ENCODE data around the gene NDRG3. TPM values are rescaled to one million over a fixed set of nuclear protein-coding genes. Genes with fewer than 3 reads are reported as not detected.
"Not testable (repeated sequence)": the region's sequence is repeated elsewhere in the genome, so short reads cannot be mapped to it uniquely, and the experiment has no call there.

The NDRG3 gene
- total RNA-seq, 1 donor from 2014 or later: 21.3 TPM

DNA sequence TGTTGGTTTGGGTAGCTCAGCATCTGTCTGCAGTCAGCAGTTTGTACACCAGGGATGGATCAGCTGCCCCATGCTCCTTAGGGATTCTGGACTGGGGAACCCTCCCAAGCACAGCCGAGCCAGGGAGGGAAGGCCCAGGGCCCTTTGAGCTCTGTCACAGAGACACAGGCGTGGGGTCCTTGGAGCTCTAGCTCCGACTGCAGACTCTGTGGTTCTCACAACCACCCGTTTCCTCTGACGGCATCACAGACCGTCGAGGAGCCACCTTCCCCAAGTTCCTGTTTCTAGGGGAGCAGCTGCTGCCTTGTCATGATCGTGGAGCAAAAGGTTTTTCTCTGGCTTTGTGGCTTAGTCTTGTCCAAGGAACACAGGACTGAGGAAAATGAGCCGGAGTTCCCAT lies 99.9 kb downstream of the NDRG3 start, which contains the start of gene SLA2:
TSS of gene SLA2 (minus strand) at position 199 of the 400 bp plus-strand sequence. CDS start 4,861 bp downstream, outside the sequence.
- peaks cover 23% of the 10 kb centered on the region for H3K36me3 Mint-ChIP-seq (ENCODE audit: low read depth)
- H3K27ac Mint-ChIP-seq: peak within 1 kb of the TSS; percentile 99
- H3K4me3 Mint-ChIP-seq: peak within 1 kb of the TSS; percentile 98
- H3K9me3 Mint-ChIP-seq: no peaks in the 10 kb centered on the region
- peak; percentile 61 for DNase-seq (ENCODE audit: low spot score)
- intact Hi-C loops (cut with micrococcal nuclease): loop anchor here (2.0 to 10.0 kb wide), 5 partner anchors 33 to 309 kb away; partner anchors contain the start of gene SAMHD1
- peaks cover 48% of the 10 kb centered on the region for H3K4me1 Mint-ChIP-seq (ENCODE audit: low read depth)
- H3K27me3 Mint-ChIP-seq (ENCODE audit: insufficient read depth): no peaks in the 10 kb centered on the region

GRCh38 chr20:36645353-36645752 lies 100.5 kb downstream of the NDRG3 start:
- Mint-ChIP-seq H3K9me3 (no peaks in the 10 kb centered on the region), H3K4me1 (ENCODE audit: low read depth) (peaks cover 48% of the 10 kb centered on the region), H3K4me3 (peak overlapping the region; percentile 98), H3K27me3 (ENCODE audit: insufficient read depth) (no peaks in the 10 kb centered on the region), H3K36me3 (ENCODE audit: low read depth) (peaks cover 23% of the 10 kb centered on the region), H3K27ac (peak overlapping the region; percentile 99)
- no peak for DNase-seq (ENCODE audit: low spot score)
- intact Hi-C loops (cut with micrococcal nuclease): loop anchor here (2.0 to 10.0 kb wide), 5 partner anchors 33 to 309 kb away; partner anchors contain the start of gene SAMHD1

DNA sequence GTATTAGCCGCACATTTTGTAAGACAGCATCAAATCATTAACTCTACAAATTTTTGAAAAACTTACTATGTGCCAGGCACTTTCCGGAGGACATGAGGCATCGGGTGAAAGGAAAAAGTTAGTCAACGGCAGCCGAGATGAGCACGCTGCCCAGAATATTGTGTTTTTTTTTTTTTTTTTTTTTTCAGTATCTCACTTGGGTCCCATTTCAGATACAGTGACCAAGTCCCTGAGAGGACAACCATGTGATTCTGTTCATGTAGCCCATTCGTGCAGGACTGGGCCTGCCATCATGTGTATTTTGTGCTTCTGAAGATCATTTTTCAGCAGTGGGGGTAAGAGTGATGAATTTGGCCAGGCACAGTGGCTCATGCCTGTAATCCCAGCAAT lies 101.2 kb downstream of the NDRG3 start:
- Mint-ChIP-seq H3K4me1 (ENCODE audit: low read depth) (peaks cover 48% of the 10 kb centered on the region), H3K36me3 (ENCODE audit: low read depth) (peaks cover 27% of the 10 kb centered on the region), H3K27ac (peak overlapping the region; percentile 99), H3K9me3 (no peaks in the 10 kb centered on the region), H3K4me3 (peak overlapping the region; percentile 98), H3K27me3 (ENCODE audit: insufficient read depth) (no peaks in the 10 kb centered on the region)
- DNase-seq (ENCODE audit: low spot score): no peak
- intact Hi-C loops (cut with micrococcal nuclease): loop anchor here (1.0 to 10.0 kb wide), 10 partner anchors 14 to 310 kb away; partner anchors contain the start of genes RAB5IF and SAMHD1

DNA sequence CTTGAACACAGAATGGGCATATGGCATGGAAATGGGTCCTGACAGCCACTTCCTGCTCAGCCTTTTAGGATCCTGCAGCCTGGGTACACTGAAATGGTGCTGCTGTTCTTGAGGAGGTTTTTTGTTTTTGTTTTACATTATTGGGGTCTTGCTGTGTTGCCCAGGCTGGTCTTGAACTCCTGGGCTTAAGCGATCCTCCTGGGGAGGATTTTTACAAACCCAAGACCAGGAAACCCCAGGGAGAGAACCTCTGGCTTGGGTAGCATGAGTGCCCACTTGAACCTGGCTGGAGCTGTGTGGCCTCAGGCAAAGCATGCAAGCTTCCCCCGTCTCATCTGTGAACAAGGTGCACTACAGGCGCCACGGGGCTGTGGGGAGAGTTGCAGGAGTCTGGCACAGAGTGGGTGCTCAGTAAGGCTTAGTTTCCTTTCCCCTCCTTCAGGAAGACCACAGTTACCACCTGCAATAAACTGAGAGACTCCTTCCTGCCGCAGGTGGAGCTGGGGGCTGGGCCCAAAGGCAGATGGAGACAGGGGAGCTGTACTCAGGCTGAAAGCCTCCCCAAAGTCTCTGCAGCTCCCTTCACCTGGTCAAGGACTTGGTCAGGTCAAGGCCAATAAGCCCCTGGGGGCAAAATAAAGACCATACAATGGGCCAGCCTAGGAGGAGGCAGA lies 101.7 kb downstream of the NDRG3 start:
- Mint-ChIP-seq H3K9me3 (no peaks in the 10 kb centered on the region), H3K36me3 (ENCODE audit: low read depth) (peaks cover 28% of the 10 kb centered on the region), H3K4me1 (ENCODE audit: low read depth) (peaks cover 48% of the 10 kb centered on the region), H3K27ac (peak overlapping the region; percentile 99), H3K27me3 (ENCODE audit: insufficient read depth) (no peaks in the 10 kb centered on the region), H3K4me3 (peak overlapping the region; percentile 98)
- intact Hi-C loops (cut with micrococcal nuclease): loop anchor here (1.0 to 10.0 kb wide), 9 partner anchors 14 to 311 kb away; partner anchors contain the start of genes RAB5IF and SAMHD1
- peak; percentile 44 for DNase-seq (ENCODE audit: low spot score)

GRCh38 chr20:36642136-36642535 lies 103.8 kb downstream of the NDRG3 start:
- intact Hi-C loops (cut with micrococcal nuclease): loop anchor here (10.0 kb wide), 2 partner anchors 243 to 313 kb away; partner anchors contain the start of gene SAMHD1
- Mint-ChIP-seq H3K27ac (peak overlapping the region; percentile 64), H3K4me1 (ENCODE audit: low read depth) (peaks cover 45% of the 10 kb centered on the region), H3K9me3 (no peaks in the 10 kb centered on the region), H3K36me3 (ENCODE audit: low read depth) (peaks cover 38% of the 10 kb centered on the region), H3K27me3 (ENCODE audit: insufficient read depth) (no peaks in the 10 kb centered on the region), H3K4me3 (peak overlapping the region; percentile 47)
- no peak for DNase-seq (ENCODE audit: low spot score)

- Mint-ChIP-seq H3K27ac (peak overlapping the region; percentile 27), H3K9me3 (no peaks in the 10 kb centered on the region), H3K27me3 (ENCODE audit: insufficient read depth) (no peaks in the 10 kb centered on the region), H3K36me3 (ENCODE audit: low read depth) (peaks cover 40% of the 10 kb centered on the region), H3K4me3 (no peak overlapping the region), H3K4me1 (ENCODE audit: low read depth) (peaks cover 41% of the 10 kb centered on the region)
- intact Hi-C loops (cut with micrococcal nuclease): loop anchor here (10.0 kb wide), 2 partner anchors 243 to 313 kb away; partner anchors contain the start of gene SAMHD1
- no peak for DNase-seq (ENCODE audit: low spot score)
These were observed 104.4 kb downstream of the NDRG3 start for GRCh38 chr20:36641506-36641843.

DNA sequence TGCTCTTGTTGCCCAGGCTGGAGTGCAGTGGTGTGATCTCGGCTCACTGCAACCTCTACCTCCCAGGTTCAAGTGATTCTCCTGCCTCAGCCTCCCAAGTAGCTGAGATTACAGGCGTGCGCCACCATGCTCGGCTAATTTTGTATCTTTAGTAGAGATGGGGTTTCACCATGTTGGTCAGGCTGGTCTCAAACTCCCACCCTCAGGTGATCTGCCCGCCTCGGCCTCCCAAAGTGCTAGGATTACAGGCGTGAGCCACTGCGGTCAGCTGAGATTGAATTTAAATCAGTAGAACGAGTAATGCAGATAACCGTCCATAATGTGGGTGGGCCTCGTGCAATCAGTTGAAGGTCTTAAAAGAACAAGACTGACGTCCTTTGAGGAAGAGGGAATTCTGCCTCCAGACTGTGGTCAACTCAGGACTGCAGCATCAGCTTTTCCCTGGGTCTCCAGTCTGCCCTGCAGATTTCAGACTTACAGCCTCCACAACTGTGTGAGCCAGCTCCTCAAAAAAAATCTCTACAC lies 107.0 kb downstream of the NDRG3 start:
- Mint-ChIP-seq H3K4me1 (ENCODE audit: low read depth) (peaks cover 17% of the 10 kb centered on the region), H3K36me3 (ENCODE audit: low read depth) (peaks cover 46% of the 10 kb centered on the region)

DNA sequence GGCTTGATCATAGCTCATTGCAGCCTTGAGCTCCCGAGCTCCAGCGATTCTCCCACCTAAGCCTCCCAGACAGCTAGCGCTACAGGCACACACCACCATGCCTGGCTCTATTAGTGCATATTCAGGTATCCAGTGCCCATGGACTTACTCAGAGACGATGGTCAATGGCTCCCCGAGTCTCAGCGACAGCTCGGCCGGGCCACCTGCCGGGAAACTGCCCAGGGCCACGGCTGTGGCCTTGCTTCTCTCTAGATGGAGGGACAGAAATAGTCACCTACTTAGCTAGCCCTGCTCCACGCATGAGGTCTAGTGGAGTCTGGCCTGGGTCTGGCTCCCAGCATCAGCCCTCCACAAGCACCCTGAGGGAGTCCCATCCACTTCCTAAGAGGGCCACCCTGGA lies 111.5 kb downstream of the NDRG3 start:
- Mint-ChIP-seq H3K4me1 (ENCODE audit: low read depth) (peaks cover 30% of the 10 kb centered on the region), H3K4me3 (no peak overlapping the region), H3K27ac (peak overlapping the region; percentile 14), H3K27me3 (ENCODE audit: insufficient read depth) (no peaks in the 10 kb centered on the region), H3K9me3 (no peaks in the 10 kb centered on the region), H3K36me3 (ENCODE audit: low read depth) (peaks cover 44% of the 10 kb centered on the region)
- DNase-seq (ENCODE audit: low spot score): no peak
- intact Hi-C loops (cut with micrococcal nuclease): no loop called here

More for the DNA sequence above, 107.0 kb downstream of the NDRG3 start:
- intact Hi-C loops (cut with micrococcal nuclease); H3K27me3 Mint-ChIP-seq (ENCODE audit: insufficient read depth); H3K9me3 Mint-ChIP-seq; H3K27ac Mint-ChIP-seq; DNase-seq (ENCODE audit: low spot score); H3K4me3 Mint-ChIP-seq: not testable (repeated sequence)

DNA sequence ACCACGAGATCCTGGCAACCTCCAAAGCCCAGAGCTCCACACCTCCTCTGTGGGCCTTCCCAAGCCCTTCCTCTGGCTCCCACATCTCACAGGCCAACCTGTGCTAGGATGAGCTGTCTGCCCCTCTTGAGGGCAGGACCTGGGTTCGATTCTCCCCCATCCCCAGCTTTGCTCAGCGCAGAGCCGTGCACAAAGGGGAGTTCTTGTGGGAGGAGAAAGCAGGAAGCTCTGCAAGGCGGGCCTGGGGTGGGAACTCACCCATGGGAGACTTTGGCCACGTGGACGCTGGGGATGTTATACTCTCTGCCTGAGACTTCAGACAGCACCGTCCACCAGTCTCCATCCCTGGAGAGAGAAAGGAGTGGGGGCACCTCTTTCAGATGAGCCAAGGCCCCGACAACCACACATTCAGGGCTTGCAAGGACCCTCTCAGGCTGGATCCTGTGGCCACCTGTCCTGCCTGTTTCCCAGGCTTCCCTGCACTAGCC lies 112.6 kb downstream of the NDRG3 start:
- DNase-seq (ENCODE audit: low spot score): no peak
- Mint-ChIP-seq H3K36me3 (ENCODE audit: low read depth) (peaks cover 39% of the 10 kb centered on the region), H3K9me3 (no peaks in the 10 kb centered on the region), H3K4me3 (no peak overlapping the region), H3K27ac (no peak overlapping the region), H3K4me1 (ENCODE audit: low read depth) (peaks cover 37% of the 10 kb centered on the region), H3K27me3 (ENCODE audit: insufficient read depth) (no peaks in the 10 kb centered on the region)
- intact Hi-C loops (cut with micrococcal nuclease): no loop called here

GRCh38 chr20:36632487-36633284 lies 113.2 kb downstream of the NDRG3 start:
- H3K9me3 Mint-ChIP-seq: no peaks in the 10 kb centered on the region
- H3K27ac Mint-ChIP-seq: peak overlapping the region; percentile 72
- peaks cover 36% of the 10 kb centered on the region for H3K36me3 Mint-ChIP-seq (ENCODE audit: low read depth)

DNA sequence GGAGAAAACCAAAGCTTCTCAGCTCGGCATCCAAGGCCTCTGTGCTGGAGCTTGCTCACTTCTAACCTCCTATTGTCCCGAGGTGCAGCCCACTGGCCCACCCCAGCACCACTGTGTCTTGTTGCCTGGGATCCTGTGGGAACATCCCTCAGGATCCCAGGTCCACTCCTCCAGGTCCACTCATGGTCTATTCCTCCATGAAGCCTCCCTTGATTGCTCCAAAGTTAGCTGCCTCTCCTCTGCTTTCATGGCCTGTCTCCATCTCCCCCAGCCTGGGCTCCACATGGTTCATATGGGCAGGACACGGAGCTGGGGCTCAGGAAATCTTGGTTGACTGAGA lies 113.8 kb downstream of the NDRG3 start:
- H3K27me3 Mint-ChIP-seq (ENCODE audit: insufficient read depth): no peaks in the 10 kb centered on the region
- peak overlapping the region; percentile 72 for H3K27ac Mint-ChIP-seq
- H3K4me3 Mint-ChIP-seq: no peak overlapping the region
- intact Hi-C loops (cut with micrococcal nuclease): no loop called here
- peaks cover 44% of the 10 kb centered on the region for H3K4me1 Mint-ChIP-seq (ENCODE audit: low read depth)
- peaks cover 38% of the 10 kb centered on the region for H3K36me3 Mint-ChIP-seq (ENCODE audit: low read depth)
- no peak for DNase-seq (ENCODE audit: low spot score)
- no peaks in the 10 kb centered on the region for H3K9me3 Mint-ChIP-seq

More at GRCh38 chr20:36632487-36633284, 113.2 kb downstream of the NDRG3 start:
- H3K4me3 Mint-ChIP-seq: no peak overlapping the region
- peaks cover 42% of the 10 kb centered on the region for H3K4me1 Mint-ChIP-seq (ENCODE audit: low read depth)
- intact Hi-C loops (cut with micrococcal nuclease): no loop called here
- no peak for DNase-seq (ENCODE audit: low spot score)
- no peaks in the 10 kb centered on the region for H3K27me3 Mint-ChIP-seq (ENCODE audit: insufficient read depth)

DNA sequence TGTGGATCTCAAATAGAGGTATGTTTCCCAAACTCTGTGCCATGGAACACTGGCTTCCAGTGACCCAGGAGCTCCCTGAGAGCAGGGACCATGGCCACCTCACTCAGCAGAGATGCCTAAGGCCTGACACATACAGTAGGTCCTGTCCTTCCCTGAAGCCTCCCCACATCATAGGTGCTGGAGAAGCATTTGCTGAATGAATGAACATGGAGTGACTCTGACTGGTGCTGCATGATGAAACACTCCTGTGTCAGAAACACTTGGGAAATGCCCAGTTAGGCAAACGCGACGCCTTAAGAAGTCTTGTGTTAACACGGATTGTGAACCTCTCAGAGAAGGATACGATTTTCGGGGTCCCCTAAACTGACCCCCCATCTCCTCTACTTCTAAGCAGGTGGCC lies 114.2 kb downstream of the NDRG3 start:
- H3K4me1 Mint-ChIP-seq (ENCODE audit: low read depth): peaks cover 49% of the 10 kb centered on the region

More for the DNA sequence above, 114.2 kb downstream of the NDRG3 start:
- peaks cover 41% of the 10 kb centered on the region for H3K36me3 Mint-ChIP-seq (ENCODE audit: low read depth)
- H3K9me3 Mint-ChIP-seq: no peaks in the 10 kb centered on the region
- H3K27ac Mint-ChIP-seq: peak overlapping the region; percentile 72
- intact Hi-C loops (cut with micrococcal nuclease): no loop called here
- no peak for DNase-seq (ENCODE audit: low spot score)
- no peak overlapping the region for H3K4me3 Mint-ChIP-seq
- no peaks in the 10 kb centered on the region for H3K27me3 Mint-ChIP-seq (ENCODE audit: insufficient read depth)

Data from activated T-helper 1 cell treated with anti-CD3 and anti-CD28 coated beads, Interleukin-12 subunit alpha, Interleukin-12 subunit beta, Interleukin-2, Interleukin-4 antibody, amounts not matched to agents 30 ng/mL and 10 ng/mL and 1 ng/mL, durations not matched to agents 14 hours and 24 hours and 36 hours (primary cell).